Stomach (tissue), 4 donors: Measurements from ENCODE around the gene RRAS2.

Experiments
- POLR2A ChIP-seq, 4 donors: fragments of 450-650 bp; IDR thresholded peaks; one replicate each; pipeline ENCODE4 v1.6.1; 2016; ENCODE audit warnings: antibody characterized with exemption in 4 of 4, control low read depth in 2 of 4, mild to moderate bottlenecking in 1 of 4, moderate library complexity in 1 of 4
- TF ChIP-seq, protein P1 (sequence below), 7 experiments: fragments of 450-650 bp in 4 of 7; fragments of 200-600 bp in 3 of 7; sonication (generic) in 3 of 7; IDR thresholded peaks; one replicate each; pipeline ENCODE4 v1.5.1; 2016 to 2019; ENCODE audit warnings: antibody characterized with exemption in 7 of 7, control low read depth in 2 of 7, mild to moderate bottlenecking in 1 of 7

DNA sequence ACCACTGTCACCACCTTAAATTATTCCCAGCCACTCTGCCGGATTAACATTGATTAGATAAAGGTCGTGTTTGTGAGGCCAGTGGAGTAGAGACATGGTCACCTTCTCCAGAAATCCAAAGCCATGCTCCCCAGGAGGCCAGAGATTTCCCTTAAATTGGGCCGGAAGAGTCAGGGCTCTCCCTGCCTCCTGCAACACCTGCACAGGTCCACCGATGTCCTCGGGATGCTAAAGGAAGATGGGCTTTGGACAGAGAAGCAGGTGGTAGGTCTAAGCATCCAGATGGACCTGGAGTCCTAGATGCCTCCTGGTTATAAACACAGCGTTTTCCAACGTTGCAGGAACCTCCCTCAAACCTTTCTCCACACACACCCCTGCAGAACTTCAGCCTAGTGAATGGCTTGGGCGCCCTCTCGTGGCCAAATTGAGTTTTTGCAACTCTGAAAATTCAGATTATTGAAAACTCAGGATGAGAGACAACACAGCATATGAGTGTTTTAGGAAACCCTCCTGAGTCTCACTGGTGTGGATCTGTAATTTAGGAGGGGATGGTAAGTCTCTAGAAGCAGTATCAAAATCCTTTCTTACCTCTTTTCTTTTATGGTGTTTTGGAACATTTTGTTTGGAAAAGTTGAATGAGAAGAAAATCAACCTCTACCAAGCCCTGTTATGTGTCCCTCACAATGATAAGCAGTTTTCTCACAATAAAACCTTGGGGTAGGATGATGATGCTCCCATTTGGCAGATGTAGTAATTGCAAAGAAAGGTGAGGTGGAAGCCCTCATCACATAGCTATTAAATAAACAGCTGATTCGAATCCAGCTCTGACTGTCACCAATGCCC lies 109.6 kb downstream of the RRAS2 start:
- TF ChIP-seq POLR2A (IDR thresholded peaks at IDR 0.05), result no peak
- TF ChIP-seq, protein P1, sequence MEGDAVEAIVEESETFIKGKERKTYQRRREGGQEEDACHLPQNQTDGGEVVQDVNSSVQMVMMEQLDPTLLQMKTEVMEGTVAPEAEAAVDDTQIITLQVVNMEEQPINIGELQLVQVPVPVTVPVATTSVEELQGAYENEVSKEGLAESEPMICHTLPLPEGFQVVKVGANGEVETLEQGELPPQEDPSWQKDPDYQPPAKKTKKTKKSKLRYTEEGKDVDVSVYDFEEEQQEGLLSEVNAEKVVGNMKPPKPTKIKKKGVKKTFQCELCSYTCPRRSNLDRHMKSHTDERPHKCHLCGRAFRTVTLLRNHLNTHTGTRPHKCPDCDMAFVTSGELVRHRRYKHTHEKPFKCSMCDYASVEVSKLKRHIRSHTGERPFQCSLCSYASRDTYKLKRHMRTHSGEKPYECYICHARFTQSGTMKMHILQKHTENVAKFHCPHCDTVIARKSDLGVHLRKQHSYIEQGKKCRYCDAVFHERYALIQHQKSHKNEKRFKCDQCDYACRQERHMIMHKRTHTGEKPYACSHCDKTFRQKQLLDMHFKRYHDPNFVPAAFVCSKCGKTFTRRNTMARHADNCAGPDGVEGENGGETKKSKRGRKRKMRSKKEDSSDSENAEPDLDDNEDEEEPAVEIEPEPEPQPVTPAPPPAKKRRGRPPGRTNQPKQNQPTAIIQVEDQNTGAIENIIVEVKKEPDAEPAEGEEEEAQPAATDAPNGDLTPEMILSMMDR (IDR thresholded peaks at IDR 0.05), result peak in 5 of 7 experiments; percentile 66 to 89 (median 76)
